Measurements from ENCODE around the gene IMMP2L. TPM values are rescaled to one million over a fixed set of nuclear protein-coding genes. Genes with fewer than 3 reads are reported as not detected.

Gene IMMP2L
- total RNA-seq, 1 donor from 2014 or later = 11.1 TPM

GRCh38 chr7:111180338-111180737, 382.0 kb downstream of the IMMP2L start:
- DNase-seq (ENCODE audit: extremely low read depth, low read depth, low spot score) = no peak

- no peak for DNase-seq (ENCODE audit: extremely low read depth, low read depth, low spot score)
Measured at GRCh38 chr7:111175908-111176441, 386.3 kb downstream of the IMMP2L start.

DNA sequence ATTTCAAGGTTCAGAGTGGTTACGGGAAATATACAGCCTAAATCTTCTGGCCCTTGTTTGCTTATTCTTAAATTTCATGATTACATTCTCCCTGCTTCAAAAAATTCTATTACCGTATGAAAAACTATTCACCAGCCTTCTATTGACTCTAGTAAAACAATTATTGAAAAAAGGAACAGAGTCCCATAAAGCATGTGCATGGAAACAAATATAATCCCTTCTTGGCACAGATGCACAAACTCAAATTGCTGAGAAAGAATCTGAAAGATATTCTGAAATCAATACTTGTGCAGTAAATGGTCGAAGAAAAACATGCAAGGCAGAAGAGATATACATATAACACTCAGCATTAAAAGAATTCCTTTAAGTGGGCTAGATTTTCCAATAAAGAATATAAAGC, 387.8 kb downstream of the IMMP2L start:
- no peak for DNase-seq (ENCODE audit: extremely low read depth, low read depth, low spot score)

- no peak for DNase-seq (ENCODE audit: extremely low read depth, low read depth, low spot score)
Measured at GRCh38 chr7:111173990-111174389, 388.3 kb downstream of the IMMP2L start.

DNA sequence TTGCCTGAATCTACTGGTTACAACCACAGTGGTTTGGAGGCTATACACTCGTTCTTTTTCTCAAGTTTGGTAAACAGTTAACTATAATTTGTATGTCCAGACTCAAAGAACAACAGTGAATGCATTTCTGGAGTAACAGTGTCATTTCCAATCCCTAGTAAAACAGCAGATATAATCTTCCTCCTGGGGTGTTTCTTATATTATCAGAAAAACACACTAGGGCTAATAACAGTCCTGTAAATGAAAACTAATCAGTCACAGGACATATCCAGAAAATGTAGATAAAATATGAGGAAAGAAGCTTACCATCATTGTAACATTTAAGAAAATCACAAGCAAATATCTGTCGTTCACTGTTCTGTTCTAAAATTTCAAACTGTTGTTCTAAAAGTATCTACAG, 388.8 kb downstream of the IMMP2L start:
- DNase-seq (ENCODE audit: extremely low read depth, low read depth, low spot score) = no peak

DNA sequence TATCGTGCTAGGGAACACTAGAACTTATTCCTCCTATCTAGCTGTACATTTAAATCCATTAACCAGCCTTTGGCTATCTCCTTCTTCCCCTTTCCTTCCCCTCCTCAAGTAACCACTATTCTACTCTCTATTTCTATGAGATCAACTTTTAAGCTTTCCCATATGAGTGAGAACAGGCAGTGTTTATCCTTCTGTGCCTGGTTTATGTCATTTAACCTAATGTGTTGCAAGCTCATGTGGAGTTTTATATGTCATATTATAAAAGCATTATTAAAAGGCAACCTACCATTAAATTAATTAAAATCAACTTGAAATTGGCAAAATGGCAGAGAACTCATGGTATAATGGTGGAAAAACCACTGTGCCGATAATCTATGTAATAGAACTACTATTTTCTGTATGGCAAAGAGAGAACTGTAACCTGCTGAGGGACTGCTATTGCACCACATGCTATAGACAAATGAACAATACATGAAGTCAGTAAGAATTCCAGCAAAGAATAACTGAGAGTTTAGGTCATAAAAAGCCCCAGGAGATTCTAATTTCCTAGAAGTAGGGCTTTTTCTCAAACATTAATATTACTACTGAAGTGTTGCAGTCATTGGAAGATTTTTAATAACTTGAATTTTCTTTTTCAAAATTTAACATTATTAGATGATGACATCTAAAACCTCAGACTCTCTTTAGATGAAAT, 389.6 kb downstream of the IMMP2L start:
- DNase-seq (ENCODE audit: extremely low read depth, low read depth, low spot score) = no peak

- DNase-seq (ENCODE audit: extremely low read depth, low read depth, low spot score) = no peak
Measured at GRCh38 chr7:111168182-111168581, 394.1 kb downstream of the IMMP2L start.

- DNase-seq (ENCODE audit: extremely low read depth, low read depth, low spot score) = no peak
Measured at GRCh38 chr7:111164442-111164841, 397.9 kb downstream of the IMMP2L start.

DNA sequence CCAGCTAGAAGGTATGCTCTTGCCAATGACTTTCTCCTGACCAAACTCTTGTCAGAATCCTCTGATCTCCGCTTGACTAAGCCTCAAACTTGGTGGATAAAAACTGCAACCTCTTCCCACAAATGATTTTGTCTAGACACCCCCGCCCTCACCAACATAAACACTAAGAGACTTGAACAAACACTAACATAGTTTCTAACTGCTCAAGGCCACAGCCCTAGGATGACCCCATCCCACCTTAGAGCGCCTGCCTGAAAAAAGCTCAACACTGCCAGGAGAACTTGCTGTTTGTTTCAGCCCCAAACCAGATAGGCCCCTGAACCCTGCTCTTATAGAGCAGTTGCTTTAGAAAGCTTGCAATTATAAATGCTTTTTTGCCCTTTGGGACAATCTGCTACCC, 399.6 kb downstream of the IMMP2L start:
- no peak for DNase-seq (ENCODE audit: extremely low read depth, low read depth, low spot score)

GRCh38 chr7:111160297-111160696, 402.0 kb downstream of the IMMP2L start:
- no peak for DNase-seq (ENCODE audit: extremely low read depth, low read depth, low spot score)

GRCh38 chr7:111159426-111159825, 402.9 kb downstream of the IMMP2L start:
- DNase-seq (ENCODE audit: extremely low read depth, low read depth, low spot score) = no peak

- DNase-seq (ENCODE audit: extremely low read depth, low read depth, low spot score) = no peak
Measured at GRCh38 chr7:111150709-111151108, 411.6 kb downstream of the IMMP2L start.

- no peak for DNase-seq (ENCODE audit: extremely low read depth, low read depth, low spot score)
Measured at GRCh38 chr7:111147708-111148533, 414.4 kb downstream of the IMMP2L start.

DNA sequence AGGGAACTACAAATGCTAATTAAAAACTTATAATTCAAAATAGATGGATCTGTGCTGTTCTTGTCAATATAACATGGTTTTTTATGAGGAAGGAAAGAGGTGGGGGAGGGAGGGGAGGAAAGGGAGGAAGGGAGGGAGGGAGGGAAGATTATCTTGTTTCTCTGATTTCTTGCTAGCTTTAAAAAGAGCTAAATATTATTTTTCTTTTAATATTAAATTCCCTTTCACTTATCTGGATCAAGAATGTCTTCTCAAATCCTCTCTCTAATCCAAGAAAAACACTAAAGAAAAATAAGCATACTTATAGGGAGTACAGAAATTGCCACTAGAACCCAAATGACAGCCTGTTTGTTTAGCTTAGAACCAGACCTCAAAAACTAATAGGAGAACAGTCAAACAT, 416.2 kb downstream of the IMMP2L start:
- no peak for DNase-seq (ENCODE audit: extremely low read depth, low read depth, low spot score)

DNA sequence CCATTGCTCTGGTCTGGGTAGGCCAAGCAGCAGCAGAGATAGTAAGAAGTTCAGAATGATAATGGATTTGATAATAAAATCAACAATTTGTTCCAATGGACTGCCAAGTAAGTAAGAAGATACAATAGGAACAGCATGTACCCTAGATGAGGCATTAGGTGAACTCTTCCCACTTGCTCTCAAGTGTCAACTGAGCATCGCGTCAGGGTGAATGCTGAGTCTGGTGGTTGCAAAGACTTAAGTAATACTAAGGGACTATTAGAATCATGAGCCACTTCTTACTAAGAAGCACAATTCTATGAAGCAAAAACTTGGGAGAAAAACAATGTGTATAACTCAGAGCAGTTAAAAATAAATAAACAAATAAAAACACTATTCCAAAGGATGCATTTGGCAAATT, 416.8 kb downstream of the IMMP2L start:
- DNase-seq (ENCODE audit: extremely low read depth, low read depth, low spot score) = no peak

GRCh38 chr7:111140091-111140865, 422.0 kb downstream of the IMMP2L start:
- DNase-seq (ENCODE audit: extremely low read depth, low read depth, low spot score) = no peak

GRCh38 chr7:111138586-111138985, 423.7 kb downstream of the IMMP2L start:
- no peak for DNase-seq (ENCODE audit: extremely low read depth, low read depth, low spot score)

GRCh38 chr7:111138193-111138569, 424.1 kb downstream of the IMMP2L start:
- DNase-seq (ENCODE audit: extremely low read depth, low read depth, low spot score) = no peak

- no peak for DNase-seq (ENCODE audit: extremely low read depth, low read depth, low spot score)
Measured at GRCh38 chr7:111137296-111138192, 424.7 kb downstream of the IMMP2L start.

GRCh38 chr7:111132833-111133232, 429.5 kb downstream of the IMMP2L start:
- DNase-seq (ENCODE audit: extremely low read depth, low read depth, low spot score) = no peak
